Measurements from ENCODE around the gene SGPL1.

The SGPL1 gene

DNA sequence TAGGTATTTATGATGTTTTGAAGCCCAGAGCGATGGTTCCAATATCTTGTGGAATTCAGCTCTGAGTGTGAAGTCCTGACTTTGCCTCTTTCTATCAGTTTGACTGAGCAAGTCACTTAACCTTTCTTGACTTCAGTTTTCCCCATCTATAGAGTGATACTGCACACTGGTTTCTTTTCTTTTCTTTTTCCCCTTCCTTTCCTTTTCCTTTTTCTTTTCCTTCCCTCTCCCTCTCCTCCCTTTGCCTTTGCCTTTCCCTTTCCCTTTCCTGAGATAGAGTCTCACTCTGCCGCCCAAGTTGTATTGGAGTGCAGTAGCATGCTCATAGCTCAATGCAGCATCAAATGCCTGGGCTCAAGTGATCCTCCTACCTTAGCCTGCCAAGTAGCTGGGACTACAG lies 20.6 kb downstream of the SGPL1 start:
- no peaks in the 10 kb centered on the region for H3K36me3 ChIP-seq (ENCODE audit: control insufficient read depth, low read depth, low read length)
- no peaks in the 10 kb centered on the region for H3K9me3 ChIP-seq (ENCODE audit: control insufficient read depth, low read depth, low read length)
- H3K27me3 ChIP-seq (ENCODE audit: control insufficient read depth, insufficient read depth, low read length) = no peaks in the 10 kb centered on the region
- H3K9ac ChIP-seq (ENCODE audit: low read length) = no peak overlapping the region
- H3K4me1 ChIP-seq (ENCODE audit: control insufficient read depth, low read depth, low read length) = no peaks in the 10 kb centered on the region
- no peak overlapping the region for H3K27ac ChIP-seq (ENCODE audit: low read length)
- H3K4me3 ChIP-seq (ENCODE audit: low read length) = no peak overlapping the region

DNA sequence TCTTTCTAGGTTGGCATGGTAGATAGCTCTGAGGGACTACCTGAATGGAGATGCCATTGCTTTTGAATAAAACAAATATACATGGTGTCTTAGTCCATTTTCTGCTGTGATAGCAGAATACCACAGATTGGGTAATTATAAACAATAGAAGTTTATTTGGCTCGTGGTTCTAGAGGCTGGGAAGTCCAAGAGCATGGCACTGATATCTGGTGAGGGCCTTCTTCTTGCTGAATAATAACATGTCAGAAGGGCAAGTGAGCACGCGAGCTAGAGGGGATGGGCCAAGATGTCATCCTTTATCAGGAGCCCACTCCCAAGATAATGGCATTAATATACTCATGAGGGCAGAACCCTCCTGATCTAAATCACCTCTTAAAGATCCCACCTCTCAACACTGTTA lies 21.9 kb downstream of the SGPL1 start:
- Histone ChIP-seq H3K27ac (ENCODE audit: low read length) (no peak overlapping the region), H3K9me3 (ENCODE audit: control insufficient read depth, low read depth, low read length) (no peaks in the 10 kb centered on the region), H3K4me1 (ENCODE audit: control insufficient read depth, low read depth, low read length) (no peaks in the 10 kb centered on the region), H3K4me3 (ENCODE audit: low read length) (no peak overlapping the region), H3K9ac (ENCODE audit: low read length) (no peak overlapping the region), H3K27me3 (ENCODE audit: control insufficient read depth, insufficient read depth, low read length) (no peaks in the 10 kb centered on the region), H3K36me3 (ENCODE audit: control insufficient read depth, low read depth, low read length) (no peaks in the 10 kb centered on the region)

DNA sequence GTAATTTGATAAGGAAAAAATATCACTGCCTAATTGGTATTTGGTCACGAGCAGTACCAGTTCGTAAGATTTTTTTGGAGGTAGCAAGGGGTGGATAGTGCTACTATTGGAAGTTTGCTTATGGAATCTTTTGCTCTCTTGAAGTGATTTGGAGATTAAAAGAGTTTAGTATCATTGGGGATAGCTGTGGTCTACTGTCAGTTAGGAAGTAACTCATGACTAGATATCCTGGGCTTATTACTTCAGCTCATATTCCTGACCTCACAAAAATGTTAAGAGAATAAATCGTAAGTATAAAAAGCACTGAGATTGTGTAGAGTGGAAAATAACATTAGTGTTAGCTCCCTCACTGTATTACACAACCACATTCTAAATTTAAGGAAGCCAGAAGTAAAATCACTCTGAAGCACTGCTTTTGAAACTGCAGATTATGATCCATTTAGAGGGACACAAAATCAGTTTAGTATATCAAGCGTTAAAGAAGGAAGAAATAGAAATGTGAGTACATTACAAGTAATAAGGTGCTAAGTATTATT lies 22.6 kb downstream of the SGPL1 start:
- Histone ChIP-seq H3K27me3 (ENCODE audit: control insufficient read depth, insufficient read depth, low read length) (no peaks in the 10 kb centered on the region), H3K9ac (ENCODE audit: low read length) (no peak overlapping the region), H3K9me3 (ENCODE audit: control insufficient read depth, low read depth, low read length) (no peaks in the 10 kb centered on the region), H3K27ac (ENCODE audit: low read length) (no peak overlapping the region), H3K4me1 (ENCODE audit: control insufficient read depth, low read depth, low read length) (no peaks in the 10 kb centered on the region), H3K36me3 (ENCODE audit: control insufficient read depth, low read depth, low read length) (no peaks in the 10 kb centered on the region), H3K4me3 (ENCODE audit: low read length) (no peak overlapping the region)

DNA sequence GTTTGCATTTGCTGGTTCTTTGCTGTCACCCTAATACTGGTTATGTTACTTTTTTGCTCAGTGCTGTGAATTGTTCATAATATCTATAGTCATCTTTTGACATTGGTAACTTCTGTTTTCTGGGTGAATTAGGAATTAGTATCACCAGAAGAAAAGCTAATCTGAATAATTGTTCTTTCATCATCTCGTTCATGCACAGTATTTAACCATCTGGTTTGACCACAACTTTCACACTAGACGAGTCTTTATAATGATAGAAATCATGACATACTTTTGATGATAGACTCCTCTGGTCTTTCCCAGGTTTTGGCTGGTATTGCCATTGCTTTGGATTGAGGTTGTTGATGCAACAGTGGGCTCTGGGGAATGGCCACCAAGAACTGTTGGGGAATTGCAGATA lies 25.1 kb downstream of the SGPL1 start:
- Histone ChIP-seq H3K27me3 (ENCODE audit: control insufficient read depth, insufficient read depth, low read length) (no peaks in the 10 kb centered on the region), H3K9me3 (ENCODE audit: control insufficient read depth, low read depth, low read length) (no peaks in the 10 kb centered on the region), H3K36me3 (ENCODE audit: control insufficient read depth, low read depth, low read length) (peaks cover 8% of the 10 kb centered on the region), H3K27ac (ENCODE audit: low read length) (no peak overlapping the region), H3K4me1 (ENCODE audit: control insufficient read depth, low read depth, low read length) (no peaks in the 10 kb centered on the region), H3K9ac (ENCODE audit: low read length) (no peak overlapping the region), H3K4me3 (ENCODE audit: low read length) (no peak overlapping the region)

DNA sequence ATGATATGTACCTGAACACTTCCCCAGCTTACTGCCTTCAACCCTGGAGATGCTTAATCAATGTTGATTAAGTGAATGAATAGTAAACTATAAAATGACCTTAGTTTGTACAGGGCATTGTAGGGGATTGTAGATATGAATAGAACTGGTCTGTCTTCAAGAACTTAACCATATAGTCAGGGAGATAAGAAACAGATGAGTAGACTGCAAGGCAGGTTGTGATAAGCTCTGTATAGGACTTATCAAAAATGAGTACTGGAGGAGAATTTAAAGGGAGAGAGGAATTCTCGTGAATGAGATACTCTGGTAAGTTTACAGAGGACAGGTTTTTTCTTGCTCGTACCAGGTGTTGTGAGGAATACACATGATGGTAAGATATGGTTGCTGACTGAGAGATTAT lies 27.6 kb downstream of the SGPL1 start:
- Histone ChIP-seq H3K9me3 (ENCODE audit: control insufficient read depth, low read depth, low read length) (no peaks in the 10 kb centered on the region), H3K4me3 (ENCODE audit: low read length) (no peak overlapping the region), H3K36me3 (ENCODE audit: control insufficient read depth, low read depth, low read length) (peaks cover 10% of the 10 kb centered on the region), H3K4me1 (ENCODE audit: control insufficient read depth, low read depth, low read length) (no peaks in the 10 kb centered on the region), H3K27me3 (ENCODE audit: control insufficient read depth, insufficient read depth, low read length) (no peaks in the 10 kb centered on the region), H3K27ac (ENCODE audit: low read length) (no peak overlapping the region), H3K9ac (ENCODE audit: low read length) (no peak overlapping the region)

DNA sequence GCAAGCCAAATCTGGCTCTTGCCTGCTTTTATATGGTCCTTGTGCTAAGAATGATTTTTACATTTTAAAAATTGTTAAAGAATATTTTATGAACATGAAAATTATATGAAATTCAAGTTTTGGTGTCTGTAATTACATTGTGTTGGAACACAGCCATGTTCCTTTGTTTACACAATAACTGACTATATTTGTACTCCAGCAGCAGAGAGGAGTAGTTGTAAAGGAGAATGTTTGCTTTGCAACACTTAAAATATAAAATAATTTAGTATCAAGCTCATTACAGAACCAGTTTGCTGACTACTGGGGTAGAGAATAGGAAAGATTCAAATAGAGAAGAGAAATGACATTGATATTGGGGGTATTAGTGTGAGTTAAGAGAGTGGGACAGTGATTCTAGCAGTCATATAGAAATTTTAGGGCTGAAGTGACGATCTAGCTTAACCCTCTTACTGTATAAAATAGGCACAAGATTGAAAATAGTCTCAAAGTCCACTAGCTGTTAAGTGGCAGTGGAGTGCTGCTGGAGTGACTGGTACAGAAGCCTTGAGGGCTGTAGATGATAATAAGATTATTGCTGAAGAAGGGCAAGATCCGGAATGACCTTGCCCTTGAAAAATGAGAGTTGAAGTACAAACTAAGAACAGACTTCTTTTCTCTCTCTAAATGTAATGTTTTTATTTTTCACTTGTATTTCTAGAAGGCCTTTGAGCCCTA lies 28.2 kb downstream of the SGPL1 start:
- Histone ChIP-seq H3K4me3 (ENCODE audit: low read length) (no peak overlapping the region), H3K27ac (ENCODE audit: low read length) (no peak overlapping the region), H3K27me3 (ENCODE audit: control insufficient read depth, insufficient read depth, low read length) (no peaks in the 10 kb centered on the region), H3K4me1 (ENCODE audit: control insufficient read depth, low read depth, low read length) (no peaks in the 10 kb centered on the region), H3K9ac (ENCODE audit: low read length) (no peak overlapping the region), H3K9me3 (ENCODE audit: control insufficient read depth, low read depth, low read length) (no peaks in the 10 kb centered on the region), H3K36me3 (ENCODE audit: control insufficient read depth, low read depth, low read length) (peaks cover 10% of the 10 kb centered on the region)

DNA sequence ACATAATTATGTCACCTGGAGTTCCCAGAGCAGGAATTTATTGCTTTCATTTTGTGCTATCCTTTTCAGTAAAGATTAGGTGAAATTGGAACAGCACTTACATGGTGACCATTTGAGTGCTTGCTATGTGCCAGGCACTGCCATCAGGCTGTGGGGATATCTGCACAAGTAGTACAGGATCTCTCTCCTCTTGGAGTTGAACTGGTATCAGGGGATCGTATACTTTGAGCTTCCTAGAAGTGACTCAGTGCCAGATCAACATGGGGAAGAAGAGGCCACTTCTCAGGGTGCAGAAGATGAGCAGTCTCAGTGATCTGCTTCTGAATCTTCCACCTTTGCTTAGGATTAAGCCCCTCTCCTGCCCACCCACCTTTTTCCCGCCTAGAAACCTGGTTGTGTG lies 29.5 kb downstream of the SGPL1 start:
- H3K4me1 ChIP-seq (ENCODE audit: control insufficient read depth, low read depth, low read length) = no peaks in the 10 kb centered on the region
- peaks cover 10% of the 10 kb centered on the region for H3K36me3 ChIP-seq (ENCODE audit: control insufficient read depth, low read depth, low read length)
- H3K27me3 ChIP-seq (ENCODE audit: control insufficient read depth, insufficient read depth, low read length) = no peaks in the 10 kb centered on the region
- no peak overlapping the region for H3K9ac ChIP-seq (ENCODE audit: low read length)
- no peak overlapping the region for H3K4me3 ChIP-seq (ENCODE audit: low read length)
- no peak overlapping the region for H3K27ac ChIP-seq (ENCODE audit: low read length)
- H3K9me3 ChIP-seq (ENCODE audit: control insufficient read depth, low read depth, low read length) = no peaks in the 10 kb centered on the region

DNA sequence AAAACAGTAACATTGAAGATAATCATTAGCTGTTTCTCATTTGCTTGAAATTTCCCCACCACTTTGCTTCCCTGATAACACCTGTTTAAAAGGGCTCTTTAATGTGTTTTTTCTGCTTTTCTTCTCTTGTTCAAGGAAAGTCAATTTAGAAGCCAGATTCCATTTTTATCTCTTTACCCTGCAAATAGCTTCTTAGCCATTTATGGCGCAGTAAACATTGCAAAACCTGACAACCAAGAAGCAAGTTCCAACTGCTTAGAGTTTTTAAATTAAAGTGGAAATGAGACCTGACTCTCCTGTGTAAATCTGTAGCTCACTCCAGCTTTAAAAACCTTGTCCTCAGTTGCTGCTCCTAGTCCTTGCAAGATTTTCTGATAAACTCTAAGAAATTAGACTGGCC lies 30.1 kb downstream of the SGPL1 start:
- no peak overlapping the region for H3K27ac ChIP-seq (ENCODE audit: low read length)
- no peak overlapping the region for H3K9ac ChIP-seq (ENCODE audit: low read length)
- H3K4me1 ChIP-seq (ENCODE audit: control insufficient read depth, low read depth, low read length) = no peaks in the 10 kb centered on the region
- H3K9me3 ChIP-seq (ENCODE audit: control insufficient read depth, low read depth, low read length) = no peaks in the 10 kb centered on the region
- no peak overlapping the region for H3K4me3 ChIP-seq (ENCODE audit: low read length)
- H3K36me3 ChIP-seq (ENCODE audit: control insufficient read depth, low read depth, low read length) = peaks cover 10% of the 10 kb centered on the region
- H3K27me3 ChIP-seq (ENCODE audit: control insufficient read depth, insufficient read depth, low read length) = no peaks in the 10 kb centered on the region

DNA sequence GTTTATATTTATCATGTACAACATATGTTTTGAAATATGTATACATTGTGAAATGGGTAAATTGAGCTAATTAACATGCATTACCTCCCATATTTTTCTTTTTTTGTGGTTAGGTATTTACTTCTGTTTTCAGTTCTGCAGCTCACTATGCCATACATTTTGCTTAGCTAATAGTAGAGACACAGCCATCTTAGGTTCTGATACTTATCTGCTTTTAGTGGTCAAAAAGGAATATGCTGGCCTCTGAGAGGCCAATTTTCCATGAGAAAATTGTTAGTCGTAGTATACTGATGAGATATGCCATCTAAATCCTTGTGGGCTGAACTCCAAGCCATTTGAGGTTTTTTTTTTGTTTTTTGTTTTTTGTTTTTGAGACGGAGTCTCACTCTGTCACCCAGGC lies 31.0 kb downstream of the SGPL1 start:
- Histone ChIP-seq H3K4me1 (ENCODE audit: control insufficient read depth, low read depth, low read length) (no peaks in the 10 kb centered on the region), H3K36me3 (ENCODE audit: control insufficient read depth, low read depth, low read length) (peaks cover 19% of the 10 kb centered on the region), H3K4me3 (ENCODE audit: low read length) (no peak overlapping the region), H3K9ac (ENCODE audit: low read length) (no peak overlapping the region), H3K27ac (ENCODE audit: low read length) (no peak overlapping the region), H3K9me3 (ENCODE audit: control insufficient read depth, low read depth, low read length) (no peaks in the 10 kb centered on the region), H3K27me3 (ENCODE audit: control insufficient read depth, insufficient read depth, low read length) (no peaks in the 10 kb centered on the region)

DNA sequence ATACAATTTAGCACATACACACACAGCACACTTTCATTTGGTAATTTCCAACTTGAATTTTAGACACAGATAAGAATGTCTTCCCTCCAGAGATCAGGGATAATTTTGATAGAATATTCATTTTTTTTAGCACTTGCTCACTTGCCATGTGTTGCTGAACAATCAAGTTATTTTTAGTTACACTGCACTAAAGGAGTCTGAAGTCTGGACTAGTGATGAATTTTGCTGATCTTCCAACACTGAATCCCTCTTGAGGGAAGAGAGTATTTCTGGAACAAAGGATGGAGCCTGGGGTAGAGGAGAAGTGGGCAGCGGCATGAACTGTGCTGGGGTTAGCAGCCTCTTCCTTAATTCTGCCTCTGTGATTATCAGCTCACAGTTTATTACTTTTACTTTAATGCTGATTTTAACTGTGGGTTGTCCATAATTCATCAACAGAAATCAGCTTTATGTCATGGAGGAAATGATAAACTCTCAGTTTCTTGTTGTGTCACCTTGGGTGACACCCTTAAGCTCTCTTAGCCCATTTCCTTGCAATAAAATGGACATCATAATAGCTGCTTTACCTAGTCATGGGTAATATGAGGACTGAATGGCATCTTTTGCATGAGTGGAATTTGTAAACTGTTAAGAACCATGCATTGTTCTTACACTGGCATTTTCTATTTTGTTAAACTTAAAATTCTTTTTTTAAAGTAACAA lies 32.1 kb downstream of the SGPL1 start:
- Histone ChIP-seq H3K4me1 (ENCODE audit: control insufficient read depth, low read depth, low read length) (no peaks in the 10 kb centered on the region), H3K27ac (ENCODE audit: low read length) (no peak overlapping the region), H3K9me3 (ENCODE audit: control insufficient read depth, low read depth, low read length) (no peaks in the 10 kb centered on the region), H3K4me3 (ENCODE audit: low read length) (no peak overlapping the region), H3K36me3 (ENCODE audit: control insufficient read depth, low read depth, low read length) (peaks cover 27% of the 10 kb centered on the region), H3K27me3 (ENCODE audit: control insufficient read depth, insufficient read depth, low read length) (no peaks in the 10 kb centered on the region), H3K9ac (ENCODE audit: low read length) (no peak overlapping the region)

DNA sequence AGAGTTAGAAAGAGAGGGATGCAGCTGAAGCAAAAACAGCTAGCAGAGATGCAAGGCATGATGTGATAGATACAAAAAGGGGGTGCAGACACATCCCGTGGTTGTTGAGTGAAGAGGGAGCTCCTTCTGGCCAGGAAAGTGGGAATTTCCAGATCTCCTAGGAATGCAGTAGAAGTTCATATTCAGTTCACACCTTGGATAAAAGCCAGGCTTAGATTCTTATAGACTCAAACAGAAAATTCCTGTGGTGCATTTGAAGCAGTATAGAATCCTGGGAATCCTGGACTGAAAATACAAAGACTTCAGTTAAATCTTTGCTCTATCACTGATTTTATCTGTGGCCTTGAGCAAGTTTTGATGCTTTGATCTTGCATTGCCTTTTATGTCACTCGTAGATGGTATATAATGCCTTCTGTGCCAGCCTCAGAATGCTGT lies 33.9 kb downstream of the SGPL1 start:
- no peak overlapping the region for H3K27ac ChIP-seq (ENCODE audit: low read length)
- H3K4me1 ChIP-seq (ENCODE audit: control insufficient read depth, low read depth, low read length) = no peaks in the 10 kb centered on the region
- H3K36me3 ChIP-seq (ENCODE audit: control insufficient read depth, low read depth, low read length) = peaks cover 41% of the 10 kb centered on the region
- no peaks in the 10 kb centered on the region for H3K9me3 ChIP-seq (ENCODE audit: control insufficient read depth, low read depth, low read length)
- H3K27me3 ChIP-seq (ENCODE audit: control insufficient read depth, insufficient read depth, low read length) = no peaks in the 10 kb centered on the region
- H3K4me3 ChIP-seq (ENCODE audit: low read length) = no peak overlapping the region
- H3K9ac ChIP-seq (ENCODE audit: low read length) = no peak overlapping the region

DNA sequence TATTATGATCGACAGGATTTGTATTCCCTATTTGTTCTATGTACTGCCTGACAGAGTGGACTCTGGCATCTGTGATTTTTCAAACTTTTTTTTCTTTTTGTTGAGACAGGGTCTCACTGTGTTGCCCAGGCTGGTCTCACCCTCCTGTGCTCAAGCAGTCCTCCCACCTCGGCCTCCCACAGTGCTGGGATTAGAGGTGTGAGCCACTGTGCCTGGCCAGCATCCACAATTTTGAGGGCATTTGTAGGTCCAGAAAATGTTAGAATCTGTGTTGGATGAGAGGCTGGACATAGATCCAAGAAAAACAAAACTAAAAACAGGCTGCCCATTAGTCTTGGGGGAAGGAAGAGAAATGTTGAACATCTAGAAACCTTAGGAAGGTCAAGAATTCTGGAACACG lies 34.3 kb downstream of the SGPL1 start:
- H3K4me1 ChIP-seq (ENCODE audit: control insufficient read depth, low read depth, low read length) = no peaks in the 10 kb centered on the region

More for the DNA sequence above, 34.3 kb downstream of the SGPL1 start:
- Histone ChIP-seq H3K27ac (ENCODE audit: low read length) (no peak overlapping the region), H3K36me3 (ENCODE audit: control insufficient read depth, low read depth, low read length) (peaks cover 44% of the 10 kb centered on the region), H3K4me3 (ENCODE audit: low read length) (no peak overlapping the region), H3K27me3 (ENCODE audit: control insufficient read depth, insufficient read depth, low read length) (no peaks in the 10 kb centered on the region), H3K9ac (ENCODE audit: low read length) (no peak overlapping the region), H3K9me3 (ENCODE audit: control insufficient read depth, low read depth, low read length) (no peaks in the 10 kb centered on the region)

Measured in iPS-18a (cell line).